RWPE2 (cell line): ENCODE data around the gene CCDC190.
"Not testable (repeated sequence)": the region's sequence is repeated elsewhere in the genome, so short reads cannot be mapped to it uniquely, and the experiment has no call there.

Experiments used
- ATAC-seq: fragments of 200-7000 bp; cut with Tn5 transposase; 3 replicates; pipeline ENCODE4 v1.9.1; 2021; ENCODE audit warnings: low read depth
- DNase-seq: peaks from one replicate; pipeline ENCODE4 v3.0.0-alpha.2; 2020; ENCODE audit warnings: low spot score
- H3K27ac ChIP-seq: fragments of 450-650 bp; 2 replicates; pipeline ENCODE4 v1.5.1; 2017; ENCODE audit warnings: mild to moderate bottlenecking; ENCODE audit not compliant: poor library complexity, severe bottlenecking
- H3K27me3 ChIP-seq: fragments of 250-450 bp; sonication (Bioruptor Pico); 2 replicates; pipeline ENCODE4 v1.5.1; 2021; ENCODE audit warnings: mild to moderate bottlenecking, moderate library complexity; ENCODE audit not compliant: insufficient read depth, poor library complexity, severe bottlenecking
- H3K36me3 ChIP-seq: fragments of 250-450 bp; sonication (Bioruptor Pico); 2 replicates; pipeline ENCODE4 v1.5.1; 2020; ENCODE audit warnings: low read depth, mild to moderate bottlenecking, moderate library complexity
- H3K4me1 ChIP-seq: fragments of 250-450 bp; sonication (Bioruptor Pico); 2 replicates; pipeline ENCODE4 v1.5.1; 2021; ENCODE audit warnings: mild to moderate bottlenecking, moderate library complexity; ENCODE audit not compliant: insufficient read depth, poor library complexity, severe bottlenecking
- H3K4me3 ChIP-seq: fragments of 250-450 bp; sonication (Bioruptor Pico); 2 replicates; pipeline ENCODE4 v1.5.1; 2021; ENCODE audit warnings: mild to moderate bottlenecking, moderate library complexity; ENCODE audit not compliant: severe bottlenecking
- H3K9me3 ChIP-seq: fragments of 250-450 bp; sonication (Bioruptor Pico); 2 replicates; pipeline ENCODE4 v1.5.1; 2021; ENCODE audit warnings: mild to moderate bottlenecking, moderate library complexity; ENCODE audit not compliant: severe bottlenecking
- CTCF ChIP-seq: fragments of 450-650 bp; IDR thresholded peaks from one replicate; pipeline ENCODE4 v1.5.1; 2017; ENCODE audit warnings: mild to moderate bottlenecking, moderate library complexity; ENCODE audit not compliant: poor library complexity, severe bottlenecking

Gene CCDC190

GRCh38 chr1:162881590-162881989, 20.6 kb upstream of the CCDC190 start:
- H3K27me3 ChIP-seq, result no peaks in the 10 kb centered on the region
- H3K27ac ChIP-seq, result no peak overlapping the region
- no peaks in the 10 kb centered on the region for H3K36me3 ChIP-seq
- DNase-seq (no peak), ATAC-seq (no peak; the same call in 2 of the 3 replicates)
- H3K4me3 ChIP-seq, result no peak overlapping the region
- TF ChIP-seq CTCF, result no peak
- no peaks in the 10 kb centered on the region for H3K9me3 ChIP-seq
- no peaks in the 10 kb centered on the region for H3K4me1 ChIP-seq

- not testable (repeated sequence) for H3K4me3 ChIP-seq, H3K9me3 ChIP-seq, H3K27ac ChIP-seq, H3K36me3 ChIP-seq, H3K27me3 ChIP-seq, ATAC-seq, H3K4me1 ChIP-seq, DNase-seq
These were observed 19.6 kb upstream of the CCDC190 start for GRCh38 chr1:162880617-162881016.

GRCh38 chr1:162878000-162878596, 17.1 kb upstream of the CCDC190 start:
- peak; percentile 80 for TF ChIP-seq CTCF
- DNase-seq, result no peak
- Histone ChIP-seq H3K27ac (no peak overlapping the region), H3K4me3 (no peak overlapping the region), H3K9me3 (no peaks in the 10 kb centered on the region), H3K27me3 (no peaks in the 10 kb centered on the region), H3K36me3 (no peaks in the 10 kb centered on the region), H3K4me1 (peaks cover 10% of the 10 kb centered on the region)
- ATAC-seq, result peak; percentile 49

- Histone ChIP-seq H3K36me3 (no peaks in the 10 kb centered on the region), H3K4me3 (no peak overlapping the region), H3K9me3 (no peaks in the 10 kb centered on the region), H3K4me1 (peaks cover 10% of the 10 kb centered on the region), H3K27me3 (no peaks in the 10 kb centered on the region), H3K27ac (no peak overlapping the region)
- no peak for TF ChIP-seq CTCF
- no peak for ATAC-seq
- no peak for DNase-seq
These were observed 16.4 kb upstream of the CCDC190 start for GRCh38 chr1:162877412-162877811.

- H3K27ac ChIP-seq, result no peak overlapping the region
- no peak overlapping the region for H3K4me3 ChIP-seq
- H3K36me3 ChIP-seq, result no peaks in the 10 kb centered on the region
- H3K9me3 ChIP-seq, result no peaks in the 10 kb centered on the region
- no peak for TF ChIP-seq CTCF
- DNase-seq, result no peak
- H3K4me1 ChIP-seq, result peaks cover 10% of the 10 kb centered on the region
- no peaks in the 10 kb centered on the region for H3K27me3 ChIP-seq
- no peak for ATAC-seq
These were observed 15.8 kb upstream of the CCDC190 start for GRCh38 chr1:162876751-162877150.
